Neural cell (in vitro differentiated cells): ENCODE data around the gene PSME3IP1. TPM values are rescaled to one million over a fixed set of nuclear protein-coding genes. Genes with fewer than 3 reads are reported as not detected.

Source experiments
- H2AFZ ChIP-seq: fragments of 200-600, 300-800 bp; sonication (generic), shearing (Covaris generic); 2 replicates; pipeline ENCODE4 v1.6.0; 2014; ENCODE audit warnings: low read depth, mild to moderate bottlenecking, antibody characterized with exemption, low read length, moderate library complexity
- H3F3A ChIP-seq: fragments of 200-600 bp; shearing (Covaris generic); 2 replicates; pipeline ENCODE4 v1.6.1; 2016; ENCODE audit warnings: mild to moderate bottlenecking, moderate library complexity, mixed read lengths, antibody characterized with exemption, low read length; ENCODE audit not compliant: insufficient read depth, poor library complexity, severe bottlenecking
- H3K27ac ChIP-seq: fragments of 200-600, 300-800 bp; sonication (generic), shearing (Covaris generic); 2 replicates; pipeline ENCODE4 v1.5.1; 2014; ENCODE audit warnings: mild to moderate bottlenecking, low read length, moderate library complexity
- H3K27me3 ChIP-seq: fragments of 300-800, 200-600 bp; sonication (generic), shearing (Covaris generic); 2 replicates; pipeline ENCODE4 v1.6.0; 2014; ENCODE audit warnings: mild to moderate bottlenecking, low read depth, low read length, moderate library complexity; ENCODE audit not compliant: insufficient read depth
- H3K36me3 ChIP-seq: fragments of 300-800, 200-600 bp; sonication (generic), shearing (Covaris generic); 2 replicates; pipeline ENCODE4 v1.5.1; 2014; ENCODE audit warnings: mild to moderate bottlenecking, antibody characterized with exemption, low read length, moderate library complexity; ENCODE audit not compliant: insufficient read depth
- H3K4me2 ChIP-seq: fragments of 300-800, 200-600 bp; sonication (generic), shearing (Covaris generic); 2 replicates; pipeline ENCODE4 v1.6.0; 2014; ENCODE audit warnings: mild to moderate bottlenecking, low read length
- H3K4me3 ChIP-seq: fragments of 300-800, 200-600 bp; sonication (generic), shearing (Covaris generic); 2 replicates; pipeline ENCODE4 v1.5.1; 2014; ENCODE audit warnings: mild to moderate bottlenecking, low read length, moderate library complexity
- H3K79me2 ChIP-seq: fragments of 200-600 bp; shearing (Covaris generic); replicated peaks from 2 replicates; pipeline ENCODE4 v1.6.0; 2014; ENCODE audit warnings: mild to moderate bottlenecking, low read length, moderate library complexity; ENCODE audit not compliant: insufficient read depth
- H3K9ac ChIP-seq: fragments of 300-800, 200-600 bp; sonication (generic), shearing (Covaris generic); 2 replicates; pipeline ENCODE4 v1.6.1; 2016; ENCODE audit warnings: mild to moderate bottlenecking, low read length, mixed read lengths
- H3K9me2 ChIP-seq: fragments of 200-600 bp; shearing (Covaris generic); 2 replicates; pipeline ENCODE4 v1.6.1; 2016; ENCODE audit warnings: mild to moderate bottlenecking, low read length, mixed read lengths; ENCODE audit not compliant: insufficient read depth
- H3K9me3 ChIP-seq: fragments of 200-600, 300-800 bp; sonication (generic), shearing (Covaris generic); 2 replicates; pipeline ENCODE4 v1.6.1; 2016; ENCODE audit warnings: mild to moderate bottlenecking, mixed run types, low read length, moderate library complexity, mixed read lengths
- H4K20me1 ChIP-seq: fragments of 200-600 bp; shearing (Covaris generic); 2 replicates; pipeline ENCODE4 v1.6.1; 2016; ENCODE audit warnings: mild to moderate bottlenecking, mixed run types; ENCODE audit not compliant: insufficient read depth
- EP300 ChIP-seq: fragments of 450-650 bp; conservative IDR thresholded peaks from 2 replicates; pipeline ENCODE4 v1.6.1; 2014; ENCODE audit warnings: antibody characterized with exemption, mild to moderate bottlenecking, moderate library complexity; ENCODE audit not compliant: poor library complexity, severe bottlenecking
- EZH2 ChIP-seq: fragments of 200-600, 300-800 bp; shearing (Covaris generic), sonication (generic); IDR thresholded peaks from 2 replicates; pipeline ENCODE4 v1.6.1; 2014; ENCODE audit warnings: antibody characterized with exemption, low read length, borderline replicate concordance, mild to moderate bottlenecking; ENCODE audit not compliant: insufficient read depth, poor library complexity, severe bottlenecking
- MXI1 ChIP-seq: fragments of 450-650 bp; conservative IDR thresholded peaks from 2 replicates; pipeline ENCODE4 v1.6.1; 2014; ENCODE audit warnings: antibody characterized with exemption, mild to moderate bottlenecking; ENCODE audit not compliant: poor library complexity, severe bottlenecking
- POLR2AphosphoS5 ChIP-seq: IDR thresholded peaks from 2 replicates; pipeline ENCODE4 v1.6.1; 2012
- RAD21 ChIP-seq: fragments of 450-650 bp; conservative IDR thresholded peaks from 2 replicates; pipeline ENCODE4 v1.6.1; 2014; ENCODE audit warnings: antibody characterized with exemption, mild to moderate bottlenecking, moderate library complexity
- REST ChIP-seq: IDR thresholded peaks from 2 replicates; pipeline ENCODE4 v1.6.1; 2012; ENCODE audit warnings: borderline replicate concordance
- SMC3 ChIP-seq: fragments of 450-650 bp; conservative IDR thresholded peaks from 2 replicates; pipeline ENCODE4 v1.6.1; 2014; ENCODE audit warnings: antibody characterized with exemption, mild to moderate bottlenecking, moderate library complexity; ENCODE audit not compliant: poor library complexity
- TAF1 ChIP-seq: IDR thresholded peaks from 2 replicates; pipeline ENCODE4 v1.6.1; 2012; ENCODE audit warnings: low read depth
- polyA plus RNA-seq: library from polyadenylated mRNA; depleted of rRNA; stranded (reverse); fragments of >200 nt; gene quantifications from 2 replicates; pipeline ENCODE4 v1.2.3, GENCODE V29; 2014
- TF ChIP-seq, protein P1 (sequence below): fragments of 450-650 bp; IDR thresholded peaks from 2 replicates; pipeline ENCODE4 v1.5.1; 2014; ENCODE audit warnings: antibody characterized with exemption, mild to moderate bottlenecking, moderate library complexity; ENCODE audit not compliant: poor library complexity, severe bottlenecking

The PSME3IP1 gene
- polyA plus RNA-seq, 1 donor from 2014 or later = 167 TPM

GRCh38 chr16:57194512-57194911 is 8.7 kb upstream of the PSME3IP1 start:
- Histone ChIP-seq H3K9me2 (no peaks in the 10 kb centered on the region), H3K4me2 (no peak overlapping the region), H3F3A (no peaks in the 10 kb centered on the region), H3K4me3 (no peak overlapping the region), H4K20me1 (no peaks in the 10 kb centered on the region), H3K27ac (no peak overlapping the region), H3K9ac (no peak overlapping the region), H3K36me3 (no peaks in the 10 kb centered on the region), H2AFZ (no peak overlapping the region), H3K9me3 (no peaks in the 10 kb centered on the region), H3K27me3 (no peaks in the 10 kb centered on the region), H3K79me2 (peaks cover 87% of the 10 kb centered on the region)
- TF ChIP-seq RAD21 (no peak), POLR2AphosphoS5 (no peak), MXI1 (no peak), SMC3 (no peak), REST (no peak), EP300 (no peak), TAF1 (no peak), EZH2 (no peak)
- TF ChIP-seq, protein P1, sequence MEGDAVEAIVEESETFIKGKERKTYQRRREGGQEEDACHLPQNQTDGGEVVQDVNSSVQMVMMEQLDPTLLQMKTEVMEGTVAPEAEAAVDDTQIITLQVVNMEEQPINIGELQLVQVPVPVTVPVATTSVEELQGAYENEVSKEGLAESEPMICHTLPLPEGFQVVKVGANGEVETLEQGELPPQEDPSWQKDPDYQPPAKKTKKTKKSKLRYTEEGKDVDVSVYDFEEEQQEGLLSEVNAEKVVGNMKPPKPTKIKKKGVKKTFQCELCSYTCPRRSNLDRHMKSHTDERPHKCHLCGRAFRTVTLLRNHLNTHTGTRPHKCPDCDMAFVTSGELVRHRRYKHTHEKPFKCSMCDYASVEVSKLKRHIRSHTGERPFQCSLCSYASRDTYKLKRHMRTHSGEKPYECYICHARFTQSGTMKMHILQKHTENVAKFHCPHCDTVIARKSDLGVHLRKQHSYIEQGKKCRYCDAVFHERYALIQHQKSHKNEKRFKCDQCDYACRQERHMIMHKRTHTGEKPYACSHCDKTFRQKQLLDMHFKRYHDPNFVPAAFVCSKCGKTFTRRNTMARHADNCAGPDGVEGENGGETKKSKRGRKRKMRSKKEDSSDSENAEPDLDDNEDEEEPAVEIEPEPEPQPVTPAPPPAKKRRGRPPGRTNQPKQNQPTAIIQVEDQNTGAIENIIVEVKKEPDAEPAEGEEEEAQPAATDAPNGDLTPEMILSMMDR = no peak

GRCh38 chr16:57192720-57193486 is 7.1 kb upstream of the PSME3IP1 start:
- Histone ChIP-seq H3K36me3 (no peaks in the 10 kb centered on the region), H3K79me2 (peaks cover 97% of the 10 kb centered on the region), H3K9me2 (no peaks in the 10 kb centered on the region), H3K9me3 (no peaks in the 10 kb centered on the region), H3K4me3 (no peak overlapping the region), H3K27ac (no peak overlapping the region), H2AFZ (no peak overlapping the region), H3K27me3 (no peaks in the 10 kb centered on the region), H3F3A (no peaks in the 10 kb centered on the region), H3K9ac (no peak overlapping the region), H4K20me1 (no peaks in the 10 kb centered on the region), H3K4me2 (no peak overlapping the region)
- TF ChIP-seq RAD21 (no peak), REST (no peak), SMC3 (no peak), EZH2 (no peak), MXI1 (no peak), TAF1 (no peak), EP300 (no peak), POLR2AphosphoS5 (no peak)
- TF ChIP-seq, protein P1 = no peak
